ENCODE results near the gene TRIAP1.
"Not testable (repeated sequence)": the region's sequence is repeated elsewhere in the genome, so short reads cannot be mapped to it uniquely, and the experiment has no call there.

GRCh38 chr12:120452524-120452923 is 6.3 kb upstream of the TRIAP1 start:
- TF ChIP-seq SP1 (IDR thresholded peaks at IDR 0.05); PKNOX1 (IDR thresholded peaks at IDR 0.05); BHLHE40 (IDR thresholded peaks at IDR 0.05; ENCODE audit: borderline replicate concordance); TARDBP (IDR thresholded peaks at IDR 0.05); LEF1 (IDR thresholded peaks at IDR 0.05; ENCODE audit: borderline replicate concordance); L3MBTL2 (conservative IDR thresholded peaks at IDR 0.05); HDGF (IDR thresholded peaks at IDR 0.05; ENCODE audit: borderline replicate concordance); SUZ12 (IDR thresholded peaks at IDR 0.05); ARNT (IDR thresholded peaks at IDR 0.05); FOXA1 (IDR thresholded peaks at IDR 0.05); ELF4 (IDR thresholded peaks at IDR 0.05); FOXM1 (IDR thresholded peaks at IDR 0.05; ENCODE audit: borderline replicate concordance); ZNF384 (IDR thresholded peaks at IDR 0.05): not testable (repeated sequence)
